ENCODE measurements around the gene JARID2.
A peak's percentile ranks its signal among the peaks of the same experiment; 100 is the strongest.

JARID2 gene

GRCh38 chr6:15504581-15505350 lies 258.9 kb downstream of the JARID2 start:
- Histone ChIP-seq H3K27ac (ENCODE audit: extremely low read depth, low read depth, low read length) (peak overlapping the region; percentile 54), H3K36me3 (ENCODE audit: control insufficient read depth in 2 of 2, insufficient read depth in 1 of 2, low read length in 2 of 2) (peaks cover 0 to 92% of the 10 kb centered on the region in 2 experiments; a peak in 2 of 3 replicates), H3K4me1 (ENCODE audit: control insufficient read depth, insufficient read depth, low read length) (peaks cover 18% of the 10 kb centered on the region), H3K4me3 (ENCODE audit: low read depth, low read length) (no peak overlapping the region), H3K9me3 (ENCODE audit: control insufficient read depth, insufficient read depth, low read depth, low read length) (no peaks in the 10 kb centered on the region)
- ChIA-PET POLR2A (interaction anchor here (0.6 to 1.0 kb wide), 6 partner anchors 9 to 971 kb away, joined by 3 to 5 read pairs (median 4); no protein-coding TSS in a partner anchor), CTCF (interaction anchor here (0.7 to 1.7 kb wide), 7 partner anchors 10 to 701 kb away, joined by 3 to 8 read pairs (median 6); no protein-coding TSS in a partner anchor)
- TF ChIP-seq ZFP3 (tag by site-specific recombination; IDR thresholded peaks at IDR 0.05; ENCODE audit: low read depth) (no peak), ZNF341 (tag by site-specific recombination; IDR thresholded peaks at IDR 0.05; ENCODE audit: low read depth) (0 out of 2 replicates have a peak, but pooled peaks have one; percentile 13), ZNF398 (tag by site-specific recombination; IDR thresholded peaks at IDR 0.05) (peak; percentile 51), PRDM6 (tag by site-specific recombination; IDR thresholded peaks at IDR 0.05) (peak; percentile 96), PRDM10 (tag by site-specific recombination; IDR thresholded peaks at IDR 0.05) (peak; percentile 87), BCL6B (tag by site-specific recombination; IDR thresholded peaks at IDR 0.05) (0 out of 2 replicates have a peak, but pooled peaks have one; percentile 12), ZNF664 (tag by site-specific recombination; IDR thresholded peaks at IDR 0.05) (peak; percentile 100), KLF10 (tag by site-specific recombination; IDR thresholded peaks at IDR 0.05) (peak; percentile 42; the same call in 1 of the 2 replicates), ZIC2 (tag by site-specific recombination; IDR thresholded peaks at IDR 0.05) (peak; percentile 94), ZBTB8A (tag by site-specific recombination; IDR thresholded peaks at IDR 0.05) (peak; percentile 52), ZNF10 (tag by site-specific recombination; IDR thresholded peaks at IDR 0.05) (0 out of 2 replicates have a peak, but pooled peaks have one; percentile 6), ZNF510 (tag by site-specific recombination; IDR thresholded peaks at IDR 0.05; ENCODE audit: insufficient replicate concordance) (no peak), ZNF362 (tag by site-specific recombination; IDR thresholded peaks at IDR 0.05) (peak; percentile 95), ZNF157 (tag by site-specific recombination; IDR thresholded peaks at IDR 0.05) (no peak), ZNF580 (tag by site-specific recombination; IDR thresholded peaks at IDR 0.05) (0 out of 2 replicates have a peak, but pooled peaks have one; percentile 27), ZNF660 (tag by site-specific recombination; IDR thresholded peaks at IDR 0.05) (peak; percentile 75), ZBTB11 (tag by site-specific recombination; conservative IDR thresholded peaks at IDR 0.05; ENCODE audit: low read depth) (peak; percentile 68), ZSCAN18 (tag by site-specific recombination; IDR thresholded peaks at IDR 0.05) (no peak), ZBTB20 (tag by site-specific recombination; IDR thresholded peaks at IDR 0.05) (peak; percentile 31; the same call in 1 of the 2 replicates), WT1 (tag by site-specific recombination; IDR thresholded peaks at IDR 0.05) (peak; percentile 81)
